Activated T-cell treated with anti-CD3 and anti-CD28 coated beads for 1 hour (primary cell): ENCODE measurements around the gene NFATC2.

Experiments
- DNase-seq: peaks from one replicate; pipeline ENCODE4 v3.0.0-alpha.2; 2020; ENCODE audit warnings: low read depth

The NFATC2 gene

DNA sequence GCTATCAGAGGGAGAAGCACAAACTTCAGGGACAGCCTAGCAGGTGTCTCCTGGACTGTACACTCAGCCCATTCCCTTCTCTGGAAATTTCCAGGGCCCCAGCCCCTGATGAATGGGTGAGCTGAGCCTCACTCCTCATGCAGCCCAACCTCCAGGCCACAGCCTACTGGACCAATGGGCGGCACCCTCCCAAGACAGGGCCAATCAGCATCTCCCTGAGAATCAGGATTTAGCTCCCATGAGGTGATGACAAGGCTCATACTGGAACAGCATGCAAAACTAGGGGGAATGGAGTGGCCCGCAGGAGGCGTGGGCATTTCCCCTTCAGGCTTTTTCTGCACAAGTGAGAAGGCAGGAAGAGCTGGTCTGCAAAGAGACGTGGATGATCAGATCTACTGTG is 29.0 kb downstream of the NFATC2 start:
- DNase-seq = no peak

DNA sequence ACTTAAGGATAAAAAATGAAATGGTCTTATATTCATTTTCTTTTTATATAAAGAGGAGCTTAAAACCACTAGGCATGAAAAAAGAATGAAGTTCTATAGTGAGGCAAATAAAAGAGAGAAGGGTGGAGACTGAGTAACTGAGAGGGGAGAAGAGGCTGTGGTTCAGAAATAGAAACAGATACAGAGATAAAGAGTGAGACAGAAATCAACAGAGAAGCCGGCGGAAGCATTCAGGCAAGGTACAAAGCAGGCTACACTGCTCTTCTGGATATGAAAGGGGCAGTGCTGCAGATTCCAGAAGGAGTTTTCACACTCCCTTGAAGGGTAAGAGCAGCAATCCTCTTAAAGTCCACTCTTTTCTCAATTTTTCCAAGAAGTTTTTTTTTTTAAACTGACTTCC is 29.9 kb downstream of the NFATC2 start:
- DNase-seq = no peak

DNA sequence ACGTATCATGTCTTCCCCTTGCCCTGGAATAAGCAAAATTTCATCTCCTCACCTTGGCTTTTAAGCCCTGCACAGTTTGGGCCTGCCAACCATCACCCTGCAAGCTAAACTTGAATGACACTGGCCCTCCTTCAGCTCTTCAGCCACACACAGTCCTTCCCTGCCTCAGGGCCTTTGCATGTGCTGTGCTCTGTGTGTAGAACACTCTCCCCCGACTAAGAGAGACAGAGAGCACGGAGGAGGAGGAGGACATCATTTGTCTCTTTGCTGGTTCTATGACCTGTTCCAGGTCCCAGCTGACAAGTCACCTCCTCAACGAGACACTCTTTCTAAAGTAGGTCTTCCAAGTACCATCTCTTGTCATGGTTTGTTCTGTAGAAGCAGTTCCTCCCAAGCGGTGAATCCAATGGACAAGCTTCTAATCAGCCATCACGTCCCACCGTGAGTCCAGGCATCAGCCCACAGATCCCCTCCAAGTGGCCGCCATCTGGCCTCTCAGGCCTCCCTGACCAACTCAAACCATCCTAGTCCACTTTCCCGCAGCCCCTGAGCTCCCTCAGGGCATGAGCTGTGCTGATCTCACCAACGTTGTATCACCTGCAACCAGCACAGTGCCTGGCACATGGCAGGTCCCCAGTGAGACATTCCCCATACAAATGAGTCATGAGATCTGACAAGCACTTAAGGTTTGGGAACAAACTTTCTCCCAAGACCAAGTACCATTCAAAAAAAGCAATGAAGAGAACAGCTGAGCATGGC is 30.5 kb downstream of the NFATC2 start:
- DNase-seq = no peak

DNA sequence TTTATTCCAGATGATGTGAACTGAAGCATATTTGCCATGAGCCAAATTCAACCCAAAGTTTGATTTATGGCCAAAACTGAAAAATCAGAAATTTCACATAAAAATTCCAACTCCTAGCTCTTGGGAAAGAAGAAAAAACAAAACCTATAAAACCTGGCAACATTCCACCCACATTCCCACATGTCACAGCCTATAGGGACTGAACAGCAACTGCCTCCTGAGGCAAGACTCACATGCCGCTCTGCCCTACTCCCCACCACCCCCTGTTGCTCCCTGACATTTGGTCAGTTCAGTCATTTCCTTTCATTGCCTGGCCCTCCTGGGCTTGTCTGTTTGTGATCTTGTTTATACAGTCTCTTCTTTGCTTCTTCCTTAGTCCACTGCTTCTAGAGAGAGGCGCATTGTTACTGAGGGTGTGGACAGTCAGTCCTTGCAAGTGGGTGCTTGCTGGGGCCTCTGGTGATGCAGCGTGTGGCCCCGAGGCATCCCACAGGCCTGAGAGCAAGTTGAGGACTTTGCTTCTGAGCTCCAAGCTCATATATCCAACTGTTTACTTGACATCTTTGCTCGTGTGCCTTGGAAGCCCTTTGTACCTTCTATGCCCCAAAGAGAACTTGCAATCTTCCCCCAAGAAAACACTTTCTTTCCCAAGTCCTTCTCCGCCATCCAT is 31.4 kb downstream of the NFATC2 start:
- DNase-seq = no peak

DNA sequence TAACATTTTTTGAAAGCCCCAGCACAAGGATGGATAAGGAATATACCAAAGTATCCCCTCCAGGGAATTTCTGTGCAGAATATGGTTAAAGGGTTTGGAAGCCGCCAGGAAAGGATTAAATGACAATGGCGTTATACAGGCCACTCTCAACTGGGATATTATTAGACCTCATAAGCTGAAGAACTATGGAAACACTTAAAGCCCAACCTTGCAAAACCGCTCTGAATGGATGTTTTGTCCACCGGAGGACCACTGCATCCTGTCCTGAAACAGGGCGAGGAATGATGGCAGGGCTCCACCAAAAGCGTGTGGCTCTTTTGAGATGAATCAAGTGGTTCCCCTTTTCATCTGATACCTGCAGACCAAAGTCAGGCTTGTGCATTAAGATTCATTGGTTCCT is 32.4 kb downstream of the NFATC2 start:
- DNase-seq = no peak

DNA sequence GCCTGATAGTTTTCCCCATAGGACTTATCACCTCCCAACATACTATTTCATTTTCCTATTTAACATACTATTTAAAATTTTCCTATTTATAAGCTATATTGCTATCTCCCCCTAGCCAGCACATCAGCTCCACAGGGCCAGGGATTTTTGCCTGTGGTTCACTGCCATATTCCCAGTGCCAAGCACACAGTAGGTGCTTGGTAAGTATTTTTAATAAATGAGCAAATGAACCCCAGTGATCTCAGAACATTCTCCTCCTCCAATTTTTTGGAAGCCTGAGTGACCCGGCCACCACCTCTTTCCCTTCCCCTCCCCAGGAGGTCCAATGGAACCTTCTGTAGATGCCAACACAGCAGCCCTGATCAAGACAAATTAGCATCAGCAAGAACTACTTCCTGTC is 33.3 kb downstream of the NFATC2 start:
- no peak for DNase-seq

DNA sequence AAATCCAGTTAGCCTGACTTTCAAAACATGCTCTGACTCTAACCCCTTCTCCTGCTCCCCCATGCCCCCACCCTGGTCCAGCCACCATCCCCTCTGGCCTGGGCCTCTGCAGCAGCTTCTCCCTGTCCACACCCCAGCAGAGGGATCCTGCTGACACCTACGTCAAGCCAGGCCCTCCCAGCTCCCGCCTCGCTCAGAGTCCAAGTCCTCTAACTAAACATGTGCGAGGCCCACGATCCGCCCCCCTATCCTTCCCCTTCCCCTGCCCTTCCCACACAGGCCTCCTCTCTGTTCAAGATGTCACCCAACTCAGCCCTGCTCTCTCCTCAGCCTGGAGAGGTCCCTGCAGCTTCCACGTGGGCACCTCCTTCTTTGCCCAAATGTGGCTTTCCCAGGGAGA is 33.7 kb downstream of the NFATC2 start:
- DNase-seq = no peak

DNA sequence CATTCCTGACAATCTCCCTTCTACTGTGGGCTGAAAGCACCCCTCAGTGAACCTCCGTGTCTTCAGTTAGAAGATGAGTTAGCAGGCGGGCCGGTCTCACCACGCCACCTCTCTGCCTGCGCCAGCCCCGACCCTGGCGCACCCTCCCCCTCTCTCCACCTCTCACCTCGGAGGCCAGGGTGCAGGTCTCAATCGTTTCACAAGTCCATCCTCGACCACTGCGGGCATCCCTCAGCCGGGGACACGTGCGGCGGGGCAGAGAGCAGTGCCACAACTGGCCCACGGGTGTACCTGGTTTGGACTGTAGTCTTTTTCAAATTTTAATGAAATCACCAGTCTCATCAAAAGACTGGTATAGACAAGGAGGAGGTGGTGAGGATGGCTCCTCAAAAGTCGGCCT is 34.4 kb downstream of the NFATC2 start:
- no peak for DNase-seq

DNA sequence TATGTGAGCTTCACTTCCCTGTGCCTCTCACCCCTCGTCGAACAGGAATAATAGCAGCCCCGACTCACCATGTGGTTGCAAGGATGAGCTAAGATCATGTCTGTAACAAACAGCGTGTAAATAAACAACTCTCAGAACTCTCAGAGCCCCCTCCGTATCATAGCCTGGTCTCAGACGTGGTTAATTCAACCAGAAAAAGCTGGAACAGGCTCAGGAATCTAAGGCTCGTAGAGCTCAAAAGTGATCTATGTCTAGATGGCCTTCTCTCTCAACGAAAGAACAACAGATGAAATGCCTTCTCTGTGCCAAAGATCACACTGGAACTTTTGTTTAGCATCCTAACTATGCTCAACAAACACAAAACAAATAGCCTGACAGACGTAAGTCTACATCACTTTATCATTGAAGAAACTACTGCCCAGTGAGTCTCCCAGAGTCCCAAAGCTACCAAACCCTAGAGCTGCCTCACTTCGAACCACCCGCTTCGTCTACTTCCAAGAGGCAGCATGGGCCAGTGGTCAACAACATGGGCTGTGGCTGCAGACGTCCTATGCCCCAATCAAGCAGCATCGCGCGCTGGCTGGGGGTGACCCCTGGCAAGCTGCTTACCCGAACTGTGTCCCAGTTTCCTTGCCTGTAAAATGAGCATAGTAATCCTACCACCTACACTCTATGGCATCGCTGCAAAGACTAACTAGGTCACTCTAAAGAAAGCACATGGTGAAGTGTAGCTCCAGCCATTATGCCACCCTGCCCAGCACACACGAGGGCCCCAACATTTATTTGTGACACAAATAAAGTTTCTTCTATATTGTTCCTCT is 35.1 kb downstream of the NFATC2 start:
- DNase-seq = no peak

DNA sequence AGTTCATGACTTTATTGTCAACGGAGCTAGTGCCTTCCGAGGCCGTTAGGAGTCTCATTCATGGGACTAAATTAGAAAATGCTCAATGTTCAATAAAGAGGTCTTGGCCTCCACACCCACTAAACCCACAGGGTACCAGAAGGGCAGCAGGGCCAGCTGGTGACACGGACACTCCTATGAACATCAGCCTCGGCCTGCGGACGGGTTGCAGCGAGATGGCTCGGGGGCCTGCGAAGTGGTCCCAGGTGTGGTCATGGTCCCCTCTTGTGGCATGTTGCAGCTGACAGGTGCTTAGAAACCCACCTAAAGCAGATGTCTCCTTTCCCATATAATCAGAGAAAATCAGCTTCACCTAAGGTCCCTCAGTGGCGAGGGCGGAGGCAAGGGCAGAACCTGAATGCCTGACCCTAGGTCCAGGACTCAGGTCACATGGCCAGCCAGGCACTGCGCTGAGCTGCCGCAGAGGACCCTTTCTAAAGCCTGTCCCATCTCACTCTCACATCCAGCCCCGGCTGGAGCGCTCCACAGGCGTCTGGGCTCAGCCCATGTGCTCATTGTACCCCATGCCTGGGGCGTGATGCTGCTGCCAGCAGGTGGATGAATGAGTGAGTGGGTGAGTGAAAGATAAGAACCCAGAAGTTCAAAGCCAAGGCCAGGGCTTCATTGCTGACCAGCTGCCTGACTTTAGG is 35.8 kb downstream of the NFATC2 start:
- DNase-seq = no peak

DNA sequence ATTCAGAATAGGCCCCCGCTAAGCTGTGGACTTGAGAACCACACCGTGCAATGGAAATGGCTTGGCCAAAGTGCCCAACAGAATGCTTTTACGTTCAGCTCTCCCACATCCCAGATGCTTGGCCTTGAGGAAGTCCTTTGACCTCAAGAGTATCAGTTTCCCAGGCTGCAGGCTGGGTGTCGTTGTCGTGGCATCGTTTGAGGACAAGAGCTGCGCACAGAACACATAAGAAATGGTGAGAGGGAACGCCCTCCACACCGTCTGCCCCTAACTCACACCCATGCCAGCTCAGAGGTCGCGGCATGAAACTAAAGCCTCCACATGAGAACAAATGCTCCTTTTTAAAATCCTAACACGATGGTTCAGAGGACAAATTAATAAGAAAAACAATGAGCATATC is 37.0 kb downstream of the NFATC2 start:
- DNase-seq = no peak

DNA sequence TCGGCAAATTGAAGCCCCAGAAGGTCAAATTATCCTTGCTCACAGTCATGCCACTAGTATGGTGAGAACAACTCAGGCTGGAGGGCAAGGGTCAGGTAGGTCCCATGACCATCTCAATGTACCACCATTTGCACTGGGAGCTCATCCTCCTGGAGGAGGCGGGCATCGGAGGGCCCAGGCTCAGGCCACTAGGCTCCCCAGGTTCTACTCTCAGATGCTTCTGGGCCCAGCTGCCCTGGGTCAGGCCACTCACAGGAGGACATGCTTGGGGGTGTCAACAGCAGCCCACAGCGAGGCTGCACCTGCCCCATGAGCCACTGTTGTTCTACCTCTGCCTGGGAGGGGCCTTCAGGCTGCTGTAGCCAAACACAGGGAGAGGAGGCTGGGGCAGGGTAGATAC is 39.1 kb downstream of the NFATC2 start:
- no peak for DNase-seq

DNA sequence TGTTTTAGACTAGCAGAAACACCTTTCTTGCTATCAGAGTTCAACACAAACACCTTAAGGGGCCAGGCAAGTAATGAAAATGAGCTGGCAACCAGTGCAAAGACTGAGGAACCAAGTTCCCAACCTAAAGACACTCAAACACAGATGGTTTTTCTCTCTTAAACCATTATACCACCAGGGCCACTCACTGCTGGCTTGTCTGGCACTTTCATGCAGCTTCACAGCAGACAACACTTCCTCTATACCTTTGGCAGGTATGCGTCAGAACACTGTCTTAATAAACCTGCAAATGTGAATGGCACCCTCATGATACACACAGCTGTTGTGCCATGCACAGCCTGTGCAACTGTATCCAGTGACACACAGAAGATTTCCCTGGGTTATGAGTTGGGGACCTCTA is 41.6 kb downstream of the NFATC2 start:
- no peak for DNase-seq

DNA sequence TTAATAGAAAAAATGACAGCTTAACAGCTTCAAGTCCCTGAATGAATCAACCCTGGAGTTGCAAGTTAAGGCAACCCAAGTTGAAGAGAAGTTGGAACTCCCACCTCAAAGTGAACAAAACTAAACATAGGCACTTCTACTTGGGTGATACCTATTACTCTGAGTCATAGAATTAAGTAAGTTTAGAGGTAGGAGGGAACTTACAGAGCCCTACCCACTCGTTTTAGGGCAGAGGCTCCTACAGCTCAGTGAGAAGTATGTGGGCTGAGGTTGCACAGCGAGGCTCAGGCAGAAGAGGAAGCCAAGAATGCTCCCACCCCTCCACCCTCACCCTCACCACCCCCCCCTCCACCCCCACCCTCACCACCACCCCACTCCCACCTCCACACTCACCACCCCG is 42.2 kb downstream of the NFATC2 start:
- no peak for DNase-seq

DNA sequence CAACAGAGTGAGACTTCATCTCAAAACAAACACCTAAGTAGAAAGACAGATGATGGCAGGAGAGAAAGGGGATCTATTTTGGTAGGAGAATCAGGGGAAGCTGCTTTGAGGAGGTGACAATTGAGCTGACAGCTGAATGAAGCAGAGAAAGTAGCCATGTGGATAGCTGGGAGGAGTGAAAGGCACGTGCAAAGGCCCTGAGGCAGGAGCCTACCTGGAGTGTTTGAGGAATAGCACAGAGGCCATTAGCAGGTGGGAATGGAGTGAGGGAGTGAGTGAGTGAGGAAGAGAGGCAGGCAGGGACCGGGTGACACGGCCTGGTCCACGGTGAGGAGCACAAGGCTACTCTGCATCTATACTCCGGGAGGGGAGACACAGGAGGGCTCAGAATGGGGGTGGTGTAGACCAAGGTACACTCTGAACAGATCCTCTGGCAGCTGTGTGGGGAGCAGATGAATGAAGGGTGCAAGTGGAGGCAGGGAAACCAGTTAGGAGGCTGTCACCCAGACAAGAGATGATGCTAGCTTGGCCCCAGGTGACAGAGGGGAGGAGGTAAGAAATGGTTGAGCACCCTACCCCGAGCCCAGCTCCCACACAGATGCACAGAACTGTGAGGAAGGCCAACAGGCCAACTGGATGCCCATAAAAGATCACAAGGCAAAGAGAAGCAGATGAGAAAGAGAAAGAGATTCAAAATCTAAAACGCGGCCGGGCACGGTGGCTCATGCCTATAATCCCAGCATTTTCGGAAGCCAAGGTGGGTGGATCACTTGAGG is 43.6 kb downstream of the NFATC2 start:
- no peak for DNase-seq

DNA sequence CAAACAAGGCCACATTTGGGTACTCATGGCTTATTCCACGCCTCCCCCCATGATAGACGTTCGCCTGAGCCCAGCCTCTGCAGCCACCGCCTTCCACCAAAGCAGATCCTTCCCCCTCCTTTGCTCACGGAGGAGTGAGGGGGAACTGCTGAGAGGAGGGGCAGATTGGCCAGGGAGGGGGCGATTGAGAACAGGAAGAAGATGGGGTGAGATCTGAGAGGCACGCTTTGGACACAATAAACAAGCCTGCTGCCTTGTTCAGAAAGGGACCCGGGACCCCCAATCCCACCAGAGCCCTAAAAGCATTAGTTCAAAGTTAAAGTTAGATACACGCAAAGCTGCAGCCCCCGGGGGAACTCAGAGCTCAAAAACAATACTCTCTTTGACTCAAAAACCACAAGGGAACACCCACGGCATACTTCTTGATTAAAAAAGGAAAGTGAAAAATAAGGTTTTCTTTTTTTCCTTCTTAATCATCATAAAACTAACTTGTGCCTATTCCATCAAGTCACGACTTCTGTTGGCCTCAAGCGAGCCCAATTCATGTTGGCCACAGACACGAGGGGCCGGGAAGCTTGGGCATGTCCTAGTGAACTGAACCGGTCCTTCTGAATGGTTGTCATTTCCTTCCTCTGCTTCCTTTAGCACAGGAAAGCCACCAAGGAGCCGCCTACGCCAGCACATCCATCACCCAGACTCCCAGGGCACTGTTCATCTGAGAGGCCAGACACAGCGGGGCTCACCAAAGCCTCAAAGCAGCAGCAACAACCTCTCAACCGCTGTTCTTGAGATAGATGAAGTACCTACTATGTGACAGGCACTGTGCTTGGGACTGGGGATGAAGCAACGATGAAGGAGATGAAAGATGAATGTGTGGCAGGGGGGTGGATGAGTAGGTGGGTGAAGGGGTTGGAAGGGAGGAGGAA is 44.7 kb downstream of the NFATC2 start:
- DNase-seq = peak; percentile 19

DNA sequence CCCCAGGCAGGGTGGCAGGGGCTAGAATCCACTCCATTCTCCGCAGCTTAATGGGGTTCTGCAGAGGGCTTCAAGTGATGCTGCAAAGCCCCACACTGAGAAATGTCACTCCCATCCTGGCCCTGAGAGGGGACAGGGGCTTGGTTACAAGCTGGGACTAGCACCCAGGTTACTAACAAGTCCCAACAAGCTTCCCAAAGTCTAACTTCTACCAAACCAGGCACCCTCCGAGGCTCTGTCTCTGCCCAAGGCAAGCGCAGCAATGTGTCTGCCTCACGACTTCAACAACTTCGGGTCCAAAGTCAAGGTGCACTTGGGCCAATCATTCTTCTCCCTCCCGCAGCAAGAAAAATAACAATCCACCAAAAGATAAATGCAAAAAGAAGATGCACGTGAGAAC is 45.6 kb downstream of the NFATC2 start:
- DNase-seq = no peak

DNA sequence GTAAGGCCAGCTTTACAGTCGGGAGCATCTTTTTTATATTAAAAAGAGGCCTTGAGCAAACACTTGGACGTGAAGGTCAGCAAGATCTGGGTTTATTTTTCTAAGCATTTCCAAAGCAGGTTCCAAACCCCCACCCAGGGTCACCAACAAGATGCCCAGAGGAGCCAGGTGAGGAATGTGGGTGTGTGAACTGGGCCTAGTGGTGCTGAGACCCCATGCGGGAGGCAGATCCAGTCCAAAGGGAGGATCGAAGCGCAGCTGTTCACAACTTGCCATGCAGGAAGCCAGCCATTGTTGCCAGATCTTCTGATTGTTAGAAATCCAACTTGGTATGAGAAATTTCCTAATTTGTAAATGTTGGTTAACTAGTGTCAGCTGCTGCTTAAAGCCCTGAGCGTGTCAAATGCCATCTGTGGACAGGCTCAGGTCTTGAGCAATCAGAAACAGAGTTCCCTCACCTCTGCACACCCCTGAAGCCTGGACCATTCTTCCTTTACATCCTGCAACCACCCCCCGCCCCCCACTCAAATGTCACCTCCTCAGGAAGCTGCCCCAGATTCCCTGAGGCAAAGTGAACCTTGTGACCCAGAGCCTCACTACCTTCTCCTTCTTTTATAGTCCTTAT is 46.5 kb downstream of the NFATC2 start:
- DNase-seq = no peak

DNA sequence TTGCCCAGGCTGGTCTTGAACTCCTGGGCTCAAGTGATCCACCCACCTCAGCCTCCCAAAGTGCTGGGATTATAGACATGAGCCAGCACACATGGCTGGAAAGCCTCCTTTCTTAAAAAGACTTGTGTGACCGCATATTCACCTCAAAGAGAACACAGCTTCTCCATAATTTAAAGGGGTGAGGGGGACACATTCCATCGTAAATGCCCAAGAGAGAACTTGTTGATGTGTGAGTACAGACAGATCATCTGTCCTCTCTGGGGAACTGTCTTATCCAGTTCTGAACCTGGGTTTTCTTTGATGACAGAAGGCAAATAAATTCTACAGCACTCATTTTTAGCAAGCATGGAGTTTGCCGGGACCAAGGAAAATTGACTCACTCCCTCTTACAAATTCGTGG is 47.2 kb downstream of the NFATC2 start:
- DNase-seq = no peak
